Upper lobe of left lung (tissue), 4 donors: ENCODE measurements around the gene RADX.

Experiments used
- CTCF ChIP-seq, 6 experiments: fragments of 450-650 bp in 4 of 6; fragments of 200-600 bp in 2 of 6; sonication (generic) in 2 of 6; IDR thresholded peaks; one replicate each; pipeline ENCODE4 v1.5.1; 2016 to 2019; ENCODE audit warnings: antibody characterized with exemption in 6 of 6
- EP300 ChIP-seq, 4 donors: sonication (generic); formaldehyde crosslinking; IDR thresholded peaks; one replicate each; pipeline ENCODE4 v1.5.1; 2017; ENCODE audit warnings: antibody characterized with exemption in 4 of 4, control low read depth in 2 of 4
- POLR2A ChIP-seq, 4 donors: fragments of 450-650 bp; IDR thresholded peaks; one replicate each; pipeline ENCODE4 v1.5.1; 2016 to 2017; ENCODE audit warnings: antibody characterized with exemption in 4 of 4, mild to moderate bottlenecking in 2 of 4
- POLR2AphosphoS5 ChIP-seq, 2 donors: sonication (generic); formaldehyde crosslinking; IDR thresholded peaks; one replicate each; pipeline ENCODE4 v1.5.1; 2017; ENCODE audit warnings: antibody characterized with exemption in 2 of 2

DNA sequence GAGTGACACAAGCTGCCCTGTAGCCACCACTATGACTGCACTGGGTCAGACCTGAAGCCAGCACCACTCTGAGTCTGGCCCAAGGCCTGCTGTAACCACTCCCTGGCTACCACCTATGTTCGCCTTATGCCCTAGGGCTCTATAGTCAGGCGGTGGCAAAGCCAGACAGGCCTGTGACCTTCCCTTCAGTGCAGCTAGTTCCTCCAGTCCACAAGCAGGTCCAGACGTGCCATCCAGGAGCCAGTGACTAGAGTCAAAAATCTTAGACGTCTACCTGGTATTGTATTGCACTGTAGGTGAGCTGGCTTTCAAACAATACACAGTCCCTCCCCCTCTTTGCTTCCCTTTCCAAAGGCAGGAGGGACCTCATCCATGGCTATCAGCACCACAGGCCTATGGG lies 60.7 kb downstream of the RADX start:
- TF ChIP-seq EP300 (IDR thresholded peaks at IDR 0.05) = no peak
- no peak for TF ChIP-seq CTCF (IDR thresholded peaks at IDR 0.05)
- no peak for TF ChIP-seq POLR2A (IDR thresholded peaks at IDR 0.05)
- no peak for TF ChIP-seq POLR2AphosphoS5 (IDR thresholded peaks at IDR 0.05)
